GM19455 (cell line): ENCODE measurements around the gene ATAT1.
A peak's percentile ranks its signal among the peaks of the same experiment; 100 is the strongest.

Experiments
- ATAC-seq: cut with Tn5 transposase; IDR thresholded peaks from one replicate; pipeline ENCODE4 v1.9.1; 2021; ENCODE audit not compliant: unreplicated experiment

ATAT1 gene

GRCh38 chr6:30613251-30614043 lies 13.2 kb upstream of the ATAT1 start:
- ATAC-seq: no peak

- ATAC-seq: no peak
Observed at GRCh38 chr6:30614044-30614842, 12.4 kb upstream of the ATAT1 start.

GRCh38 chr6:30614843-30615218 lies 11.8 kb upstream of the ATAT1 start:
- peak; percentile 35 for ATAC-seq

GRCh38 chr6:30615219-30615957 lies 11.3 kb upstream of the ATAT1 start:
- no peak for ATAC-seq

GRCh38 chr6:30615958-30616810 lies 10.5 kb upstream of the ATAT1 start:
- no peak for ATAC-seq

GRCh38 chr6:30616811-30617564 lies 9.7 kb upstream of the ATAT1 start, which contains the start of gene PPP1R10:
Gene PPP1R10, minus strand, starts transcription at chr6:30617243. Its CDS starts 7,299 bp downstream, at chr6:30609944.
- ATAC-seq: peak; percentile 58

- peak; percentile 73 for ATAC-seq
Observed at GRCh38 chr6:30617565-30618269, 9.0 kb upstream of the ATAT1 start, which contains the start of gene MRPS18B. Gene MRPS18B, plus strand, starts transcription at chr6:30617840. Its CDS starts 26 bp downstream, at chr6:30617866.

GRCh38 chr6:30618270-30618797 lies 8.3 kb upstream of the ATAT1 start:
- no peak for ATAC-seq

GRCh38 chr6:30619561-30619960 lies 7.1 kb upstream of the ATAT1 start:
- no peak for ATAC-seq

- no peak for ATAC-seq
Observed at GRCh38 chr6:30625511-30625910, 1.2 kb upstream of the ATAT1 start.

GRCh38 chr6:30635834-30636233 lies 9.2 kb downstream of the ATAT1 start:
- ATAC-seq: no peak

GRCh38 chr6:30640481-30640880 lies 13.8 kb downstream of the ATAT1 start:
- ATAC-seq: no peak

GRCh38 chr6:30641048-30641447 lies 14.4 kb downstream of the ATAT1 start:
- no peak for ATAC-seq

GRCh38 chr6:30643656-30644055 lies 17.0 kb downstream of the ATAT1 start:
- ATAC-seq: no peak

- ATAC-seq: no peak
Observed at GRCh38 chr6:30644769-30645168, 18.1 kb downstream of the ATAT1 start.

GRCh38 chr6:30645989-30646388 lies 19.3 kb downstream of the ATAT1 start:
- ATAC-seq: no peak

- peak; percentile 53 for ATAC-seq
Observed at GRCh38 chr6:30646450-30647241, 20.0 kb downstream of the ATAT1 start, which contains the start of gene C6orf136. Gene C6orf136, plus strand, starts transcription at chr6:30647133. Its CDS starts 99 bp downstream, at chr6:30647232.
